HG02610 (cell line): Measurements from ENCODE around the gene TMEM9.

Source experiments
- ATAC-seq: cut with Tn5 transposase; IDR thresholded peaks from one replicate; pipeline ENCODE4 v1.9.1; 2021; ENCODE audit warnings: mild to moderate bottlenecking, moderate library complexity; ENCODE audit not compliant: unreplicated experiment

Gene TMEM9

GRCh38 chr1:201154389-201155165, at the start of gene TMEM9:
TMEM9 (minus strand) TSS chr1:201154474; CDS start chr1:201153923, 551 bp downstream.
- peak; percentile 96 for ATAC-seq

GRCh38 chr1:201198598-201198997, 44.3 kb upstream of the TMEM9 start:
- ATAC-seq: no peak

- no peak for ATAC-seq
These were observed 39.8 kb upstream of the TMEM9 start for GRCh38 chr1:201194046-201194445.

GRCh38 chr1:201192261-201192788, 38.1 kb upstream of the TMEM9 start:
- no peak for ATAC-seq

GRCh38 chr1:201191653-201192260, 37.5 kb upstream of the TMEM9 start:
- ATAC-seq: no peak

- ATAC-seq: no peak
These were observed 36.4 kb upstream of the TMEM9 start, which contains the start of gene IGFN1 for GRCh38 chr1:201190624-201191051. IGFN1 (plus strand) TSS chr1:201190824; CDS start chr1:201193294, 2,470 bp downstream.

GRCh38 chr1:201190005-201190404, 35.7 kb upstream of the TMEM9 start:
- no peak for ATAC-seq

- no peak for ATAC-seq
These were observed 34.8 kb upstream of the TMEM9 start for GRCh38 chr1:201189085-201189484.

GRCh38 chr1:201186192-201186591, 31.9 kb upstream of the TMEM9 start:
- no peak for ATAC-seq

GRCh38 chr1:201185527-201186128, 31.4 kb upstream of the TMEM9 start:
- ATAC-seq: no peak

- ATAC-seq: no peak
These were observed 30.8 kb upstream of the TMEM9 start for GRCh38 chr1:201185123-201185453.

- ATAC-seq: no peak
These were observed 30.2 kb upstream of the TMEM9 start for GRCh38 chr1:201184307-201185122.

- ATAC-seq: no peak
These were observed 29.5 kb upstream of the TMEM9 start for GRCh38 chr1:201183753-201184152.

- ATAC-seq: no peak
These were observed 28.9 kb upstream of the TMEM9 start for GRCh38 chr1:201183209-201183608.

- ATAC-seq: no peak
These were observed 27.5 kb upstream of the TMEM9 start for GRCh38 chr1:201181726-201182125.

GRCh38 chr1:201181323-201181722, 27.0 kb upstream of the TMEM9 start:
- no peak for ATAC-seq

GRCh38 chr1:201180901-201181300, 26.6 kb upstream of the TMEM9 start:
- ATAC-seq: no peak

GRCh38 chr1:201180141-201180540, 25.9 kb upstream of the TMEM9 start:
- no peak for ATAC-seq

GRCh38 chr1:201178718-201179117, 24.4 kb upstream of the TMEM9 start:
- ATAC-seq: no peak

GRCh38 chr1:201176940-201177339, 22.7 kb upstream of the TMEM9 start:
- ATAC-seq: no peak
